HG02970 (cell line): ENCODE results near the gene FUZ.

Source experiments
- ATAC-seq: cut with Tn5 transposase; IDR thresholded peaks from one replicate; pipeline ENCODE4 v1.9.1; 2021; ENCODE audit warnings: mild to moderate bottlenecking, moderate library complexity, moderate number of reproducible peaks; ENCODE audit not compliant: unreplicated experiment, low FRiP score

FUZ gene

DNA sequence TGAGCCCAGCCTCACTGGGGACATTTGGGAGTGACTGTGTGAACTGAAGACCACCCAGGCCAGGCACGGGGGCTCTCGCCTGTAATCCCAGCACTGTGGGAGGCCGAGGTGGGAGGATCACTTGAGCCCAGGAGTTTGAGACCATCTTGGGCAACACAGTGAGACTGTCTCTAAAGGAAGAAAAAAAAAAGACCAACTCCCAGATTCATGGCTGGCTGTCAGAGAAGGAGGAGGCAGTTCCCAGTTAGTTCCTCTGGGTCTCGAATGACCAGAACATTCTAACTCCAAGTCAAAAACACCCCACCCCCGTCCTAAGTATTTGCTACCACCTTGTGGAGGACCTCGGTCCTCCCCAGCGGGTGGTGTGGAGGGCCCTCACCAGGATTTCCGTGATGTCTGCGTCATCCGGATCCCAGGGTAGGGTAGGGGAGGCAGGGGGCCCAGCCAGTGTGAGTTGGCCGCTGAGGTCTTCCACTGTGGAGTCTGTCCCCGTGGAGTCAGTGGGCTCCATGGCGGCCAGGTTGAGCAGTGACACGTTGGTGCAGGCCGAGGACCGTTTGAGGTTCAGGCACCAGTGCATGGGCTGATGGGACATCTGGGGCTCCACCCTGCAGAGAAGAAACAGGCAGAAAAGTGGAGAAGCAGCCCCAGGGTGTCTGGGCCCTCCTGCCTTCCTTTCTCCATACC is 51.3 kb downstream of the FUZ start:
- ATAC-seq, result no peak

DNA sequence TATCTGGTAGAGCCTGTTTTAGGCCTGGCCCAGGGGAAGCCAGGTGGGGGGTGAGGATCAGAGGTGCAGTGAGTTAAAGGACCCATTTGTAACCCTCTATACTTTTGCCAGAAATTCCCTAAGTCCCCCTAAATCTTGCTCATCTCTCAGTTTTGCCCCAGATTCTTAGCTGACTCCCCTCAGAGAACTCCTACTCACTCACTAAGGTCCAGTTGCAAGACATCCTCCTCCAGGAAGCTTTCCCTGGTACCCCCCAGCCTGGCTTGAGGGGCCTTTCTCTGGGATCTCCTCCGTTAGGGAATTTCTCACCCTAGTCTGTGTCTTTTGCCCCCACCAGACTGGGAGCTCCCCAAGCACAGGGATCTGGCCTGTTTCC is 51.9 kb downstream of the FUZ start:
- ATAC-seq, result no peak

DNA sequence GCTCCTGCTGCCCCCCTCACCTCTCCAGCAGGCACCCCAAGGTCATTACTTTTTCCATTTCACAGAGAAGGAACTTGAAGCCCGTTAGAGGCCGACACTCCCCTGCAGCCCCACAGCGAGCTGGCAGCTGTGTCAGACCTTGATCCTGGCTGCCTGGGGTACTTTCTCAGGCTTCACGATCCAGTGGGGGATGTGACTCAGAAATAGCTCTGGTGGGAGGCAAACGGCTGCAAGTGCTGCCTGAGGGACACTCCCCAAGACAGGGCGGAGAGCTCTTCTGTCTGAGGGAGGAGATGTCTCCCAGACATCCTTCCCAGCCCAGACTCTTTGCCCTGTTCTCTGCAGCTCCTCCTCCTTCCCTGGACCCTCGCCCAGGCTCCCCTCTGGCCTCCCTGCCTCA is 54.8 kb downstream of the FUZ start:
- ATAC-seq, result no peak
